Ishikawa (cell line): ENCODE data around the gene CDC37.

Experiments
- CEBPB ChIP-seq: IDR thresholded peaks from 2 replicates; pipeline ENCODE4 v1.6.1; 2012
- CREB1 ChIP-seq: IDR thresholded peaks from 2 replicates; pipeline ENCODE4 v1.6.1; 2012; ENCODE audit warnings: low read depth
- EGR1 ChIP-seq: IDR thresholded peaks from 2 replicates; pipeline ENCODE4 v1.6.1; 2012
- FOXM1 ChIP-seq: IDR thresholded peaks from 2 replicates; pipeline ENCODE4 v1.6.1; 2012; ENCODE audit warnings: low read depth, borderline replicate concordance
- RAD21 ChIP-seq: IDR thresholded peaks from 2 replicates; pipeline ENCODE4 v1.6.1; 2012; ENCODE audit warnings: low read depth
- REST ChIP-seq: IDR thresholded peaks from 2 replicates; pipeline ENCODE4 v1.6.1; 2012; ENCODE audit warnings: low read depth, mild to moderate bottlenecking
- TAF1 ChIP-seq: IDR thresholded peaks from 2 replicates; pipeline ENCODE4 v1.6.1; 2012; ENCODE audit warnings: low read depth, mild to moderate bottlenecking
- TCF12 ChIP-seq: IDR thresholded peaks from 2 replicates; pipeline ENCODE4 v1.6.1; 2012; ENCODE audit warnings: low read depth
- TEAD4 ChIP-seq: IDR thresholded peaks from 2 replicates; pipeline ENCODE4 v1.6.1; 2012
- YY1 ChIP-seq: IDR thresholded peaks from 2 replicates; pipeline ENCODE4 v1.6.1; 2012; ENCODE audit warnings: low read depth
- ZBTB7A ChIP-seq: IDR thresholded peaks from 2 replicates; pipeline ENCODE4 v1.6.1; 2012; ENCODE audit warnings: low read depth
- TF ChIP-seq, protein P1 (sequence below): IDR thresholded peaks from 2 replicates; pipeline ENCODE4 v1.6.1; 2012

- TF ChIP-seq YY1: no peak
- no peak for TF ChIP-seq EGR1
- TF ChIP-seq TAF1: no peak
- TF ChIP-seq ZBTB7A: peak; percentile 93; the same call in 1 of the 2 replicates
- TF ChIP-seq CREB1: no peak
- TF ChIP-seq TCF12: no peak
- TF ChIP-seq CEBPB: no peak
- TF ChIP-seq REST: no peak
- TF ChIP-seq, protein P1, sequence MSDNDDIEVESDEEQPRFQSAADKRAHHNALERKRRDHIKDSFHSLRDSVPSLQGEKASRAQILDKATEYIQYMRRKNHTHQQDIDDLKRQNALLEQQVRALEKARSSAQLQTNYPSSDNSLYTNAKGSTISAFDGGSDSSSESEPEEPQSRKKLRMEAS: no peak
- TF ChIP-seq FOXM1: no peak
- TF ChIP-seq RAD21: no peak
- TF ChIP-seq TEAD4: no peak
Observed at GRCh38 chr19:10417541-10418234, 14.3 kb upstream of the CDC37 start.
